ENCODE results near the gene DBF4.
"Not testable (repeated sequence)": the region's sequence is repeated elsewhere in the genome, so short reads cannot be mapped to it uniquely, and the experiment has no call there.

DBF4 gene

DNA sequence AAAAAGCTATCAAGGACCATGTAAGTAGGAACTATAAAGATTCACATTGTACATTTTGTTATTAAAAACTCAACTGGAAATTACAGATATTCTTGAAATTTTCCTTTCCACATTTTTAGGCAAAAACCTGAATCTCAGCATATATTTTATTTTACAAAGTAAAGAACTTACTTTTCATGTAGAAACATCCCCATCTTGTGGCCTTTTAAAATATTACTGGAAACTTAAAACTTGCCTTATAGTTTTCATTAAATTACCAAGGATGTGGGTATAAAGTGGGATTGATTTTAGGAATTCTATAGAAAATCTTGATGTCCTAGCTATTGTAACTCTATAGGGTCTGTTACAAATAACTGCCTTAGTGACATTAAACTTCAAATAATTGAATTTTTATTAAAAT is 10.6 kb downstream of the DBF4 start:
- no peak overlapping the region for H3K9ac ChIP-seq (ENCODE audit: low read depth, low read length)
- no peaks in the 10 kb centered on the region for H3K9me3 ChIP-seq (ENCODE audit: insufficient read depth, low read depth, low read length)
- H3K27ac ChIP-seq (ENCODE audit: low read length), result no peak overlapping the region
- H3K4me3 ChIP-seq (ENCODE audit: low read length), result no peak overlapping the region
- H3K36me3 ChIP-seq (ENCODE audit: insufficient read depth, low read depth, low read length), result peaks cover 98% of the 10 kb centered on the region
- no peaks in the 10 kb centered on the region for H3K27me3 ChIP-seq (ENCODE audit: insufficient read depth, low read length)
- H3K4me1 ChIP-seq (ENCODE audit: insufficient read depth, low read length), result no peaks in the 10 kb centered on the region

DNA sequence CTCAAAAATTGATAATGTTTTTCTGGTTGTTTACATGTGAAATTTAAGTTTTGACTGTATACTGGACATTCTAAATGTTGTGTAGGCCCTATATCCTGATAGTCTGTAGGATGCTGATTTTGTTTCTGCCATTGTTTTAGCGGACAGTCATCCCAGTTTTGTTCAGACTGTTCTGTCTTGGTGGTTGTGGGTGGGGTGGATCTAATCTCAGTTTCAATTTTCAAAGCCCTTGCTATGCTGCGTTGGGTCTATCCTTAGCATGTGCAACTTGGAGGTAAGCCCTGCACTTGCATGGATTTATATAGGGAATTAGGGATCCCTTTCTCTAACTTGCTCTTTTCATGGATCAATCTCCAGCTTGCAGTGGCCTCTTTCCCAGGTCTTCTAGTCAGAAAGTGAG is 19.1 kb downstream of the DBF4 start:
- H3K4me3 ChIP-seq (ENCODE audit: low read length), result no peak overlapping the region
- no peaks in the 10 kb centered on the region for H3K9me3 ChIP-seq (ENCODE audit: insufficient read depth, low read depth, low read length)
- H3K4me1 ChIP-seq (ENCODE audit: insufficient read depth, low read length), result no peaks in the 10 kb centered on the region
- no peak overlapping the region for H3K27ac ChIP-seq (ENCODE audit: low read length)
- no peak overlapping the region for H3K9ac ChIP-seq (ENCODE audit: low read depth, low read length)
- peaks cover 92% of the 10 kb centered on the region for H3K36me3 ChIP-seq (ENCODE audit: insufficient read depth, low read depth, low read length)
- no peaks in the 10 kb centered on the region for H3K27me3 ChIP-seq (ENCODE audit: insufficient read depth, low read length)

- H3K4me3 ChIP-seq (ENCODE audit: low read length), result no peak overlapping the region
- peaks cover 97% of the 10 kb centered on the region for H3K36me3 ChIP-seq (ENCODE audit: insufficient read depth, low read depth, low read length)
- H3K27ac ChIP-seq (ENCODE audit: low read length), result no peak overlapping the region
- H3K9me3 ChIP-seq (ENCODE audit: insufficient read depth, low read depth, low read length), result no peaks in the 10 kb centered on the region
- H3K9ac ChIP-seq (ENCODE audit: low read depth, low read length), result no peak overlapping the region
- H3K4me1 ChIP-seq (ENCODE audit: insufficient read depth, low read length), result no peaks in the 10 kb centered on the region
- H3K27me3 ChIP-seq (ENCODE audit: insufficient read depth, low read length), result no peaks in the 10 kb centered on the region
Measured at GRCh38 chr7:87899255-87899654, 23.0 kb downstream of the DBF4 start.

DNA sequence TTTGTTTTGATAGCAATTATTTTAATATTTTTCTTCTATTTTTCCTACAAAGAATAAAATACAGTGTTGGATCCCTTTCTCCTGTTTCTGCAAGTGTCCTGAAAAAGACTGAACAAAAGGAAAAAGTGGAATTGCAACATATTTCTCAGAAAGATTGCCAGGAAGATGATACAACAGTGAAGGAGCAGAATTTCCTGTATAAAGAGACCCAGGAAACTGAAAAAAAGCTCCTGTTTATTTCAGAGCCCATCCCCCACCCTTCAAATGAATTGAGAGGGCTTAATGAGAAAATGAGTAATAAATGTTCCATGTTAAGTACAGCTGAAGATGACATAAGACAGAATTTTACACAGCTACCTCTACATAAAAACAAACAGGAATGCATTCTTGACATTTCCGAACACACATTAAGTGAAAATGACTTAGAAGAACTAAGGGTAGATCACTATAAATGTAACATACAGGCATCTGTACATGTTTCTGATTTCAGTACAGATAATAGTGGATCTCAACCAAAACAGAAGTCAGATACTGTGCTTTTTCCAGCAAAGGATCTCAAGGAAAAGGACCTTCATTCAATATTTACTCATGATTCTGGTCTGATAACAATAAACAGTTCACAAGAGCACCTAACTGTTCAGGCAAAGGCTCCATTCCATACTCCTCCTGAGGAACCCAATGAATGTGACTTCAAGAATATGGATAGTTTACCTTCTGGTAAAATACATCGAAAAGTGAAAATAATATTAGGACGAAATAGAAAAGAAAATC is 31.0 kb downstream of the DBF4 start:
- not testable (repeated sequence) for H3K27ac ChIP-seq (ENCODE audit: low read length); H3K9ac ChIP-seq (ENCODE audit: low read depth, low read length)
- H3K36me3 ChIP-seq (ENCODE audit: insufficient read depth, low read depth, low read length), result peaks cover 58% of the 10 kb centered on the region

DNA sequence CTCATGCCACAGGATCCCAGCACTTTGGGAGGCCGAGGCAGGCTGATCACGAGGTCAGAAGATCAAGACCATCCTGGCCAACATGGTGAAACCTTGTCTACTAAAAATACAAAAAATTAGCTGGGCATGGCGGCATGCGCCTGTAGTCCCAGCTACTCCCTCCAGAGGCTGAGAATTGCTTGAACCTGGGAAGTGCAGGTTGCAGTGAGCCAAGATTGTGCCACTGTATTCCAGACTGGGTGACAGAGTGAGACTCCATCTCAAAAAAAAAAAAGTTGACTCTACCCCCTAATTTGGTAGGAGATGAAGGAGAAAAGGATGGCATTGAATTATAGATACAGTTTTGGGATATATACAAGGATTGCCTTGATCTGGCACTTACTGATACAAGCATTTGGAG is 32.5 kb downstream of the DBF4 start:
- H3K4me1 ChIP-seq (ENCODE audit: insufficient read depth, low read length); H3K27ac ChIP-seq (ENCODE audit: low read length); H3K4me3 ChIP-seq (ENCODE audit: low read length); H3K9ac ChIP-seq (ENCODE audit: low read depth, low read length); H3K27me3 ChIP-seq (ENCODE audit: insufficient read depth, low read length); H3K9me3 ChIP-seq (ENCODE audit: insufficient read depth, low read depth, low read length): not testable (repeated sequence)
- H3K36me3 ChIP-seq (ENCODE audit: insufficient read depth, low read depth, low read length), result peaks cover 43% of the 10 kb centered on the region

More for the DNA sequence above, 31.0 kb downstream of the DBF4 start:
- not testable (repeated sequence) for H3K4me1 ChIP-seq (ENCODE audit: insufficient read depth, low read length); H3K27me3 ChIP-seq (ENCODE audit: insufficient read depth, low read length); H3K9me3 ChIP-seq (ENCODE audit: insufficient read depth, low read depth, low read length); H3K4me3 ChIP-seq (ENCODE audit: low read length)

DNA sequence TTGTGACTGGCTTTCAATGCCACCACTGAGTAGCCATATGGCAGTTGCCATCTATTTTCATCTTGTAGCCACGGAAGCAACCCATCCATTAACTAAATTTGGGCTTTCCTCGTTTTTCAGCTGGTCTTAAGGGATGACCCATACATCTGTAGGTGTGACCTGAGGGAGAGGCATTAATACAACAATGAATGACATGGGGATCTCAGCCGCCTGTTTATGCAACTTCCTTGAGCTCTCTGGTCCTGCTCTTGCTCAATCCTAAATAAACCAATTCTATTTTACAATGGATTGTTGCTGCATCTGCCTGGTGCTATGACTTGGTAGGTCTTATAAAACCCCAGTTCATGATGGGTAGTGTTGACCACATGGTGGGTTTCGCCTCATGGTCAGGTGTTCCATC is 35.8 kb downstream of the DBF4 start:
- H3K27ac ChIP-seq (ENCODE audit: low read length), result no peak overlapping the region
- no peaks in the 10 kb centered on the region for H3K27me3 ChIP-seq (ENCODE audit: insufficient read depth, low read length)
- no peaks in the 10 kb centered on the region for H3K4me1 ChIP-seq (ENCODE audit: insufficient read depth, low read length)
- no peak overlapping the region for H3K4me3 ChIP-seq (ENCODE audit: low read length)
- no peak overlapping the region for H3K9ac ChIP-seq (ENCODE audit: low read depth, low read length)
- H3K36me3 ChIP-seq (ENCODE audit: insufficient read depth, low read depth, low read length), result peaks cover 14% of the 10 kb centered on the region
- H3K9me3 ChIP-seq (ENCODE audit: insufficient read depth, low read depth, low read length), result no peaks in the 10 kb centered on the region

- no peaks in the 10 kb centered on the region for H3K36me3 ChIP-seq (ENCODE audit: insufficient read depth, low read depth, low read length)
Measured at GRCh38 chr7:87918740-87919139, 42.4 kb downstream of the DBF4 start.

DNA sequence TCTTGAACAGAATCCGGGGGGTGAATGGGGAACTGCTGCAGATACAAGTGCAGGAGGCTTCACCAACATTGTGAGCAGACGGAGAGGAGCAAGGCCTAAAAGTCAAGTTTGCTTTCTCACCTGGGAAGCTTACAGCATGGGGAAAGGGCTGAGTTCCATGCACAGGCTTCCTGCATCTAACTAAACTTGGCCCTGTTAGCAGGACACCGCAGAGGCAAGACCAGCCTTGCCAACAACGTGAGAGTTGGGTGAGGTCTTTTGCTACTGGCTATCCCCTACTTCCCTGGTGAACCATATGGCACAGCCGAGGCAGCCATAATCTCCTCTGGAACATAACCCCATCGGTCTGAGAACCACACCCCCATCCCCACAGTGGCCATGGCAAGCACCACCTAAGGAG is 43.6 kb downstream of the DBF4 start:
- no peaks in the 10 kb centered on the region for H3K36me3 ChIP-seq (ENCODE audit: insufficient read depth, low read depth, low read length)
- no peak overlapping the region for H3K27ac ChIP-seq (ENCODE audit: low read length)
- no peaks in the 10 kb centered on the region for H3K4me1 ChIP-seq (ENCODE audit: insufficient read depth, low read length)
- H3K9ac ChIP-seq (ENCODE audit: low read depth, low read length), result no peak overlapping the region
- no peak overlapping the region for H3K4me3 ChIP-seq (ENCODE audit: low read length)
- no peaks in the 10 kb centered on the region for H3K9me3 ChIP-seq (ENCODE audit: insufficient read depth, low read depth, low read length)
- H3K27me3 ChIP-seq (ENCODE audit: insufficient read depth, low read length), result no peaks in the 10 kb centered on the region

More at GRCh38 chr7:87918740-87919139, 42.4 kb downstream of the DBF4 start:
- Histone ChIP-seq H3K27me3 (ENCODE audit: insufficient read depth, low read length) (no peaks in the 10 kb centered on the region), H3K4me1 (ENCODE audit: insufficient read depth, low read length) (no peaks in the 10 kb centered on the region), H3K4me3 (ENCODE audit: low read length) (no peak overlapping the region), H3K27ac (ENCODE audit: low read length) (no peak overlapping the region), H3K9me3 (ENCODE audit: insufficient read depth, low read depth, low read length) (no peaks in the 10 kb centered on the region), H3K9ac (ENCODE audit: low read depth, low read length) (no peak overlapping the region)

GRCh38 chr7:87920578-87920977 is 44.3 kb downstream of the DBF4 start:
- Histone ChIP-seq H3K27ac (ENCODE audit: low read length) (no peak overlapping the region), H3K4me3 (ENCODE audit: low read length) (no peak overlapping the region), H3K36me3 (ENCODE audit: insufficient read depth, low read depth, low read length) (no peaks in the 10 kb centered on the region), H3K4me1 (ENCODE audit: insufficient read depth, low read length) (no peaks in the 10 kb centered on the region), H3K9ac (ENCODE audit: low read depth, low read length) (no peak overlapping the region), H3K27me3 (ENCODE audit: insufficient read depth, low read length) (no peaks in the 10 kb centered on the region), H3K9me3 (ENCODE audit: insufficient read depth, low read depth, low read length) (no peaks in the 10 kb centered on the region)

DNA sequence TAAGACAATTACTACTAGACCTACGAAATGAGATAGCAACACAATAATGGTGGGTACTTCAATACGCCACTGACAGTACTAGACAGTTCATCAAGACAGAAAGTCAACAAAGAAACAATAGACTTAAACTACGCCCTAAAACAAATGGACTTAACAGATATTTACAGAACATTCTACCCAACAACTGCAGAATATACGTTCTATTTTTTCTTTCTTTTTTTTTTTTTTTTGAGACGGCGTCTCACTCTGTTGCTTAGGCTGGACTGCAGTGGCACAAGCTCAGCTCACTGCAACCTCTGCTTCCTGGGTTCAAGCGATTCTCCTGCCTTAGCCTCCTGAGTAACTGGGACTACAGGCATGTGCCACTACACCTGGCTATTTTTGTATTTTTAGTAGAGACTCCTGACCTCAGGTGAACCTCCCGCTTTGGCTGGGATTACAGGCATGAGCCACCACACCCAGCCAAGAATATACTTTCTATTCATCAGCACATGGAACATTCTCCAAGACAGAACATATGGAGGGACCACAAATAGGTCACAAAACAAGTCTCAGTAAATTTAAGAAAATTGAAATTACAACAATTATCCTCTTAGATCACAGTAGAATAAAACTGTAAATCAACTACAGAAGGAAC is 46.6 kb downstream of the DBF4 start:
- not testable (repeated sequence) for H3K27ac ChIP-seq (ENCODE audit: low read length); H3K9ac ChIP-seq (ENCODE audit: low read depth, low read length); H3K9me3 ChIP-seq (ENCODE audit: insufficient read depth, low read depth, low read length); H3K36me3 ChIP-seq (ENCODE audit: insufficient read depth, low read depth, low read length); H3K4me3 ChIP-seq (ENCODE audit: low read length); H3K27me3 ChIP-seq (ENCODE audit: insufficient read depth, low read length)
- peaks cover 11% of the 10 kb centered on the region; the same call in 1 of the 2 replicates for H3K4me1 ChIP-seq (ENCODE audit: insufficient read depth, low read length)

DNA sequence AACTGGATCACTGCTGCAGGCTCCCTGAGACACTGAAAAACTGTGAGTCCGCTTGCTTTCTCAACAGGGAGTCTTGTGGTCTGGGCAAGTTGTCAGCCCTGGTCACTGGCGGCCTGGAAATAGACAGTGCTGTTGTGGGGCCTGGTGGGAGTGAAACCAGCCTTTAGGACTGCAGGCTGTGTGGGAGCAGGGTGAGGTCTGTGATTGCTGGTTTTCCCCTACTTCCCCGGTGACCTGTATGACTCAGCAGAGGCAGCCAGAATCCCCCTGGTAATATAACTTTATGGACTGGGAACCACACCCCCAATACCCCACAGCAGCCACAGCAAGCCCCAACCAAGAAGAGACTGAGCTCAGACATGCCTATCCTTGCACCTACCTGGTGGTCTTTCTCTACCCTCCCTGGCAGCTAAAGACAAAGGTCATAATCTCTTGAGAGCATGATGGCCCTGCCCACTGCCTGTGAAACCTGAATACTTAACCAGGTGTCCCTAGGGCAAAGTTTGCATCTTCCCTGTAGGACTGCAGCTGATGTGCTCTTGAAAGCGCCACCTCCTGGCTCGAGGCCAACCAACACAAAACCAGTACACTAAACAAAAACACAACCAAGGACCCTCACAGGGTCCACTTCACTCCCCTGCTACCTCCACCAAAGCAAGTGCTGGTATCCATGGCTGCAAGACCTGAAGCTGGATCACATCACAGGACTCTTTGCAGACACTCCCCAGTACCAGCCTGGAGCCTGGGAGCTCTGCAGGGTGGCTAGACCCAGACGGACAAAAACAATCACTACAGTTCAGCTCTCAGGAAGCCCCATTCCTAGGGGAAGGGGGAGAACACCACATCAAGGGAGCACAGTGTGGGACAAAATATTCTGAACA is 50.5 kb downstream of the DBF4 start:
- Histone ChIP-seq H3K4me1 (ENCODE audit: insufficient read depth, low read length) (peaks cover 11% of the 10 kb centered on the region; the same call in 1 of the 2 replicates), H3K27ac (ENCODE audit: low read length) (peak overlapping the region; percentile 69), H3K9ac (ENCODE audit: low read depth, low read length) (peak overlapping the region; percentile 39; the same call in 1 of the 2 replicates), H3K4me3 (ENCODE audit: low read length) (no peak overlapping the region), H3K27me3 (ENCODE audit: insufficient read depth, low read length) (no peaks in the 10 kb centered on the region), H3K9me3 (ENCODE audit: insufficient read depth, low read depth, low read length) (no peaks in the 10 kb centered on the region), H3K36me3 (ENCODE audit: insufficient read depth, low read depth, low read length) (no peaks in the 10 kb centered on the region)

Data from iPS-20b (cell line).